HG03558 (cell line): ENCODE data around the gene PIK3C2A.
A peak's percentile ranks its signal among the peaks of the same experiment; 100 is the strongest.
"Not testable (repeated sequence)": the region's sequence is repeated elsewhere in the genome, so short reads cannot be mapped to it uniquely, and the experiment has no call there.

Source experiments
- ATAC-seq: cut with Tn5 transposase; IDR thresholded peaks from one replicate; pipeline ENCODE4 v1.9.1; 2021; ENCODE audit warnings: moderate number of reproducible peaks; ENCODE audit not compliant: unreplicated experiment; ENCODE audit errors: extremely low read depth

Gene PIK3C2A

DNA sequence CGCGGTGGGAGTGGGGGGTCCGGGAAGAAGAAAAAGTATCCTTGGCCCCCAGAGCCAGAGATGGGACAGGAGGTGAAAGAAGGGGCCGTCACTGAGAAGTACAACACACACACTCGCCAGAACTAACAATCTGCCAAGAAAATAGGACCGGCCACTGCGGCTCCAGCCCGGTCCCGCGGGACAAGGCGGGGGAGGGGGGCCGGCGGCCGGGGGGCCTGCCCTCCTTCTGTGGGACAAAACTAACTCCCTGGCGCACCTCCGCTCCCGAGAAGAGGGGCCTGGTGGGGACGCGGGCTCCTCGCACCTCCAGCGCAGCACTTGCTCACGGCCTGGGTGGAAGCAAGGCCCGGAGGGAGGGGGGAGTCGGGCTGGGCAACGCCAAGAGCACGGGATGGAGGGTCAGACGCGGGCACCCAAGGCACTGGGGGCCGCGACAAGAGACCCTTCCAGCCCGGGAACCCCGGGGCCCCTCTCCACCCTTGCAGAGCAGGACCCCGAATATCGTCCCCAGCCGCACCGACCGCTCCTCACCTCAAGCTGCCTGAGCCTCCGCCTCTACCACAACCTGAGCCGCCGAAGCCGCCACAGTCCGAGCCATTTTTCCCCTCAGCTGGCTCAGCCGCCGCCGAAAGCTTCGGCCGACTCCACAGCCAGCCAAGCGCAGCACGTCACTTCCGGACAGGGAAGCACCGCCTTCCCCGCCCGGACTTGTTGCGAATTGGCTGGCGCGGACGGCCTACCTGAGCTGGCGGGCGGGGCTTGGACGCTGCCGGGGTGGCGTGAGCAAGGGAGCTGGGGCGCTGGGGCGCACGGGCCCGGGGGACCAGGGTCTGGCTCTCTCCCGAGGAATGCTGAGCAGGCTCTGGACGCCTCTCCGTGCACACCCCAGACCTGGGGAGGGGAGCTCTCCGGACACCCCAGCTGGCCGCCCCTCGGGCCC is at the start of gene PIK3C2A:
Gene PIK3C2A, minus strand, starts transcription at position 670 of the 940 bp plus-strand sequence. CDS start 38,245 bp downstream, outside the sequence.
- peak; percentile 91 for ATAC-seq

DNA sequence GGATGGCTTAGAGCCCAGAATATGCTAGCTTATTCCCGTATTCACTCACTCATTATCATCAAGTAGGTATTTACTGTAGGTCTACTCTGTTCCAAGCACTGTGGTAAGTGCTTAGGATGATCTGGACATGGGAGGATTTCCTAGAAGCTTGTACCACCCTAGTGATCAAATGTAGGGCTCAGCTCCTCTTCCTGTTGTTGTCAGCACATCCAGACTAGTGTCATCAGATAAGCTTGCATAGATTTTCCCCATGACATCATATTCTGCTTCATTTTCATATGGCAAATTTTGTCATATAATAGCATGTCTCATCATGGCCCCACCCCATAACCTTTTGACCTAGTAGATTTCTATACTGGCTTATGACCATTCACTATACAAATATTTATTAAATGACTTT is 49.4 kb upstream of the PIK3C2A start:
- ATAC-seq = no peak

DNA sequence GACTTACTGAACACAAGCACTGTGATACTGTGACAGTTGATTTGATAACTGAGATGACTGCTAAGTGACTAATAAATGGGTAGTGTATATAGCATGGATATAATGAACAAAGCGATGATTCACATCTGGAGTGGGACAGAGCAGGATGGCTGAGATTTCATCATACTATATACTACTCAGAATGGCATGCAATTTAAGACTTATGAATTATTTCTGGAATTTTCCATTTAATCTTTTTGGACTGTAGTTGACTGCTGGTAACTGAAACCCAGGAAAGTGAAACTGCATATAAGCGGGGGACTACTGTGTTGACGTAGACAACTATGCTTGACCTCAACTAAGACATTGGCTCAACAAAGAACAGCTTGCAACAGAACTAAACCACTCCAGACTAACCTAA is 48.7 kb upstream of the PIK3C2A start:
- no peak for ATAC-seq

- ATAC-seq = no peak
Measured at GRCh38 chr11:17252704-17253103, 44.9 kb upstream of the PIK3C2A start.

- ATAC-seq = no peak
Measured at GRCh38 chr11:17250561-17251350, 43.0 kb upstream of the PIK3C2A start.

GRCh38 chr11:17244046-17244445 is 36.3 kb upstream of the PIK3C2A start:
- ATAC-seq = peak; percentile 90

DNA sequence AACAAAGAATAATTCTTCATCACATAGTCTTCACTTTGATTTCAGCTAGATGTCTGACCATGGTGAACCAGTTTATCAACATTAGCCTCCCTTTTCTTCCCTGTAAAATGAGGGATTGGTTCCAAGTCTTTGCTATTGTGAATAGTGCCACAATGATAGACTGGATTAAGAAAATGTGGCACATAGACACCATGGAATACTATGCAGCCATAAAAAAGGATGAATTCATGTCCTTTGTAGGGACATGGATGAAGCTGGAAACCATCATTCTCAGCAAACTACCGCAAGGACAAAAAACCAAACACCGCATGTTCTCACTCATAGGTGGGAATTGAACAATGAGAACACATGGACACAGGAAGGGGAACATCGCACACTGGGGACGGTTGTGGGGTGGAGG is 35.2 kb upstream of the PIK3C2A start:
- not testable (repeated sequence) for ATAC-seq

DNA sequence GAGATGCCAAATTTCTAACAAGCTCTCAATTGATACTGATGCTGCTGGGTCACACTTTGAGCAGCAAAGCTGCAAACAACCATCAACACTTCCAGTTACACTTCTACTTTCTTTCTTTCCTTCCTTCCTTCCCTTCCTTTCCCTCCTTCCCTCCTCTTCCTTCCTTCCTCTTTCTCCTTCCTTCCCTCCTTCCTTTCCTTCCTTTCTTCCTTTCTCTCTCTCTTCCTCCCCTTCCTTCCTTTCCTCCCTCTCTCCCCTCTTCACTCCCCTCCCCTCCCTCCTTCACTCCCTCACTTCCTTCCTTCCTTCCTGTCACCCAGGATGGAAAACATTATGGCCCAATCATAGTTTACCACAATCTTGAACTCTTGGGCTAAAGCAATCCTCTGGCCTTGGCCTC is 33.0 kb upstream of the PIK3C2A start:
- ATAC-seq = no peak

DNA sequence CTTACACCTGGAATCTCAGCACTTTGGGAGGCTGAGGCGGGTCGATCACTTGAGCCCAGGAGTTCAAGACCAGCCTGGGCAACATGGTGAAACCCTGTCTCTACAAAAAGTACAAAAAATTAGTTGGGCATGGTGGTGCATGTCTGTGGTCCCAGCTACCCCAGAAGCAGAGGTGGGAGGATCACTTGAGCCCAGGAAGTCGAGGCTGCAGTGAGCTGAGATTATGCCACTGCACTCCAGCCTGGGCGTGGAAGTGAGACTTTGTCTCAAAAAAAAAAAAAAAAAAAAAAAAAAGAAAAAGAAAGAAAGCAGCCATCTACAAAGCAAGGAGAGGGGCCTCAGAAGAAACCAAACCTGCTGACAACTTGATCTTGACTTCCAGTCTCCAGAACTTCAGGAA is 32.1 kb upstream of the PIK3C2A start:
- ATAC-seq = not testable (repeated sequence)

- ATAC-seq = no peak
Measured at GRCh38 chr11:17238377-17238776, 30.6 kb upstream of the PIK3C2A start.

GRCh38 chr11:17233101-17233500 is 25.3 kb upstream of the PIK3C2A start:
- no peak for ATAC-seq

- ATAC-seq = peak; percentile 86
Measured at GRCh38 chr11:17230867-17231851, 23.4 kb upstream of the PIK3C2A start.

DNA sequence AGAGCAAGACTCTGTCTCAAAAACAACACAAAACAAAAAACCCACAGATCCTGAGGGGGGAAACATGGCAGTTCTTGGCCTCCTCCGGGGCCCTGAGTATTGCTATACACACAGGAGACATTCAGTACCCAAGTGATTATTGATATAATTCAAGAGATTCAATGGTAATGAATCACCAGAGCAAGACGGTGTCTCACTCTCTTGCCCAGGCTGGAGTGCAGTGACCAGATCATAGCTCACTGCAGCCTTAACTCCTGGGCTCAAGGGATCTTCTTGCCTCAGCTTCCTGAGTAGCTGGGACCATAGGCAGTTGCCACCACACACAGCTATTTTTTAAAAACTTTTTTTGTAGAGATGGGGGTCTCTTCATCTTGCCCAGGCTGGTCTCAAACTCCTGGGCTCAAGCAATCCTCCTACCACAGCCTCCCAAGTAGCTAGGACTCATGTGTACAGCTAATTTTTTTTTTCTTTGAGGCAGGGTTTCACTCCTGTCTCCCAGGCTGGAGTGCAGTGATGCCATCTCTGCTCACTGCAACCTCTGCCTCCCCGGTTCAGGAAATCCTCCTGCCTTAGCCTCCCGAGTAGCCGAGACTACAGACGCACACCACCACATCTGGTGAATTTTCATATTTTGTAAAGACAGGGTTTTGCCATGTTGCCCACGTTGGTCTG is 21.8 kb upstream of the PIK3C2A start:
- no peak for ATAC-seq

DNA sequence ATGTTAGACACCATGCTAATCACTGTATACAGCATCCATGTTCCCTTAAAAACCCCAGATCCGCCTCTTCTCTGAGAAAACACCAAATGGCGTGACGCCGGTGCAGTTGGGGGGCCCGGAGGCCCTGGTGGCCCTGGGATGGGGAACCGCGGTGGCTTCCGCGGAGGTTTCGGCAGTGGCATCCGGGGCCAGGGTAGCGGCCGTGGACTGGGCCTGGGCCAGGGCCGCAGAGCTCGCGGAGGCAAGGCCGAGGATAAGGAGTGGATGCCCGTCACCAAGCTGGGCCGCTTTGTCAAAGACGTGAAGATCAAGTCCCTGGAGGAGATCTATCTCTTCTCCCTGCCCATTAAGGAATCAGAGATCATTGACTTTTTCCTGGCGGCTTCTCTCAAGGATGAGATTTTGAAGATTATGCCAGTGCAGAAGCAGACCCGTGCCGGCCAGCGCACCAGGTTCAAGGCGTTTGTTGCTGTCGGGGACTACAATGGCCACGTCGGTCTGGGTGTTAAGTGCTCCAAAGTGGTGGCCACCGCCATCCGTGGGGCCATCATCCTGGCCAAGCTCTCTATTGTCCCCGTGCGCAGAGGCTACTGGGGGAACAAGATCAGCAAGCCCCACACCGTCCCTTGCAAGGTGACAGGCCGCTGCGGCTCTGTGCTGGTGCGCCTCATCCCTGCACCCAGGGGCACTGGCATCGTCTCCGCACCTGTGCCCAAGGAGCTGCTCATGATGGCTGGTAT is 20.6 kb upstream of the PIK3C2A start:
- ATAC-seq = not testable (repeated sequence)

DNA sequence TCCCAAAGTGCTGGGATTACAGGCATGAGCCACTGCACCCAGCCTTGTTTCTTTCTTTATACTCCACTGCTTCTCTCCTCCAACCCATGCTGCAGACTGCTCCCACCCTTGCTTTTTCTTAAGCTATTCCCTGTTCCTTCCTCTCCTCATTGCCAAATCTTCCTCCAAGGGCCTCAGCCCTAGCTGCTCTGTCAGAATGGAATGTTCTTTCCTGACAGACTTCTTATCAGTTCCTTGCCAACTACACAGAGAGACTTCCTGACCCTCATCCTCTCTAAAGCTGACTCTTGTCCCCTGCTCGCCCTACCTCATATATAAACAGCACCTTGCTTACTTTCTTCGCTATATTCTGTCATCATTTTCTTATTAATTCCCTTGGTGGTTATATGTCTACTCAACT is 16.9 kb upstream of the PIK3C2A start:
- no peak for ATAC-seq

GRCh38 chr11:17221968-17222367 is 14.2 kb upstream of the PIK3C2A start:
- ATAC-seq = no peak

GRCh38 chr11:17219016-17219415 is 11.2 kb upstream of the PIK3C2A start:
- no peak for ATAC-seq

DNA sequence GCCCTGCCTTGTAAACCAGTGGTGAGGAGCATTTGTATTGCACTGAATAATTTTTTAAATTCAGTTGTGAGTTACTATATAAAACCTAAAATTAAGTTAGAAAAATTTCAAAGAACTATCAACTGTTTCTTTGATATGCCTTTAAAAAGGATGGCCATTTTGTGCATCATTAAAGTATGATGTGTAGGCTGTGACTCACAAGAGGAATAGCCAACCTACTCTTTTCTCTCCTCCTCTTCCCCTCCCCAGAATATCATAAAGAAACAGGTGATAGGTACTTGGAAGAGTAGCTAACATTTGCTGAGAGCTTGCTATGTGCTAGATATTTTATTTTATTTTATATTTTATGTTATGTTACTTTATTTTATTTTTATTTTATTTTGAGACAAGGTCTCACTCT is 10.6 kb upstream of the PIK3C2A start:
- ATAC-seq = no peak

GRCh38 chr11:17217401-17217800 is 9.6 kb upstream of the PIK3C2A start:
- no peak for ATAC-seq
